Muscle layer of colon (tissue), 2 donors: Measurements from ENCODE around the gene HOXB2.

Experiments used
- H3K27ac ChIP-seq: one replicate; pipeline ENCODE4 v1.7.0; 2013; ENCODE audit warnings: low read depth, mild to moderate bottlenecking, low read length, moderate library complexity
- H3K27me3 ChIP-seq, 2 donors: one replicate each; pipeline ENCODE4 v1.7.0; 2013; ENCODE audit warnings: low read length in 2 of 2, mild to moderate bottlenecking in 2 of 2; ENCODE audit not compliant: insufficient read depth in 2 of 2, control insufficient read depth in 1 of 2
- H3K36me3 ChIP-seq: one replicate; pipeline ENCODE4 v1.7.0; 2013; ENCODE audit warnings: mild to moderate bottlenecking, low read length; ENCODE audit not compliant: insufficient read depth
- H3K4me1 ChIP-seq: one replicate; pipeline ENCODE4 v1.7.0; 2013; ENCODE audit warnings: mild to moderate bottlenecking, low read length; ENCODE audit not compliant: insufficient read depth
- H3K4me3 ChIP-seq, 2 donors: one replicate each; pipeline ENCODE4 v1.7.0; 2013; ENCODE audit warnings: low read length in 2 of 2, low read depth in 1 of 2, mild to moderate bottlenecking in 1 of 2, moderate library complexity in 1 of 2
- H3K9ac ChIP-seq: one replicate; pipeline ENCODE4 v1.7.0; 2013; ENCODE audit warnings: low read length
- H3K9me3 ChIP-seq: one replicate; pipeline ENCODE4 v1.7.0; 2013; ENCODE audit warnings: mild to moderate bottlenecking, low read length
- donor health status: abdominal sarcoma.
- donor health status: Adenocarcinoma of cecum.

The HOXB2 gene

DNA sequence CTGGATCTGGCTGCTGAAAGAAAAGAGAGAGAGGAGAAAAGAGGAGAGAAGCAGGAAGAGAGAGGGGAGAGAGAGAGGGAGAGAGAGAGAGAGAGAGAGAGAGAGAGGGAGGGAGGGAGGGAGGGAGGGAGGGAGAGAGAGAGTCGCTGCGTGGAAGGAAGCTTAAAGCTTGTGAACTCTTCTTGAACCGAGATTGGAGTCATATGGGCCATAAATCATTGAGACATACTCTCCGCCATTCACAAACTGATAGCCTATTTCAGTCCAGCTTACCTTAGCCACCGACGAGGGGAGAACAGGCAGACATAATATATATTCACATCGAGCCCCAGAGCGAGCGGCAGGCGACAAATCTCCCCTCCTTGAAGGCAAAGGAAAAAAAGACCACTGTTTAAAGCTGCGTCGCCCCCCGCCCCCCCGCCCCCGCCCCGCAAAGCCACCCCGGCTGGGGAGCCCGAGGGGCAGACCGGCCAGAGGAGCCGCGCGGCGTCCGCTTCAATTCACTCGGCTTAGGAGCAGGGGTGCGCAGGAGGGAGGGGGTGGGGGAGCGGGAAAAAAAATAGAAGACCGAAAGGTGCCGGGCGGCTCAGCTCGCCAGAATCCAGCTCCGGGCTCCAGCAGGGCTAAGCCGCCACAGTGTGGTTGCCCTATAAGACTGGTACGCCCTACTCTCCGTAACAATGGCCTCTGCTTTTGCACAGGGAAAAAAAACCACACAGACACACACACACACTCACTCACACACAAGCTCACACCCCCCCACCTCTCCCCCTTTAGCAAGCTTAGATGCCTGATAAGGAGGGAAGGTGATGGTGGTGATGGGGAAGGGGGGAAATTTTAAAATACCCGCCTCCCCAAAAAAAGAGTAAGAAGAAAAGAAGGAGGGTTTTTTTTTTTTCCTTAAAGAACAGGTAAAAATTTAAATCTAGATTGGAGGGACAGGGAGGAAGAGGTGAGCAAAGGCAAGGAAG, 10.6 kb upstream of the HOXB2 start:
- peak overlapping the region; percentile 69 for H3K9ac ChIP-seq
- H3K4me3 ChIP-seq, result peak overlapping the region; percentile 11 to 73
- peak overlapping the region; percentile 99 for H3K27ac ChIP-seq
- H3K27me3 ChIP-seq, result no peaks in the 10 kb centered on the region
- H3K36me3 ChIP-seq, result no peaks in the 10 kb centered on the region
- no peaks in the 10 kb centered on the region for H3K9me3 ChIP-seq
- H3K4me1 ChIP-seq, result peaks cover 75% of the 10 kb centered on the region

GRCh38 chr17:48554412-48555257, 9.7 kb upstream of the HOXB2 start:
- H3K4me1 ChIP-seq, result peaks cover 75% of the 10 kb centered on the region
- peaks cover 7% of the 10 kb centered on the region for H3K36me3 ChIP-seq
- H3K27me3 ChIP-seq, result no peaks in the 10 kb centered on the region
- peak overlapping the region; percentile 36 to 73 for H3K4me3 ChIP-seq
- peak overlapping the region; percentile 99 for H3K27ac ChIP-seq
- H3K9ac ChIP-seq, result peak overlapping the region; percentile 69
- H3K9me3 ChIP-seq, result no peaks in the 10 kb centered on the region

GRCh38 chr17:48553826-48554225, 8.9 kb upstream of the HOXB2 start:
- peak overlapping the region in 1 of 2 donors; percentile 73 for H3K4me3 ChIP-seq
- peak overlapping the region; percentile 99 for H3K27ac ChIP-seq
- peaks cover 7% of the 10 kb centered on the region for H3K36me3 ChIP-seq
- H3K4me1 ChIP-seq, result peaks cover 74% of the 10 kb centered on the region
- no peaks in the 10 kb centered on the region for H3K27me3 ChIP-seq
- no peaks in the 10 kb centered on the region for H3K9me3 ChIP-seq
- H3K9ac ChIP-seq, result peak overlapping the region; percentile 69

GRCh38 chr17:48553190-48553547, 8.3 kb upstream of the HOXB2 start:
- Histone ChIP-seq H3K9ac (peak overlapping the region; percentile 61), H3K4me1 (peaks cover 74% of the 10 kb centered on the region), H3K27ac (peak overlapping the region; percentile 99), H3K9me3 (no peaks in the 10 kb centered on the region), H3K36me3 (peaks cover 7% of the 10 kb centered on the region), H3K4me3 (peak overlapping the region in 1 of 2 donors; percentile 25), H3K27me3 (no peaks in the 10 kb centered on the region)

DNA sequence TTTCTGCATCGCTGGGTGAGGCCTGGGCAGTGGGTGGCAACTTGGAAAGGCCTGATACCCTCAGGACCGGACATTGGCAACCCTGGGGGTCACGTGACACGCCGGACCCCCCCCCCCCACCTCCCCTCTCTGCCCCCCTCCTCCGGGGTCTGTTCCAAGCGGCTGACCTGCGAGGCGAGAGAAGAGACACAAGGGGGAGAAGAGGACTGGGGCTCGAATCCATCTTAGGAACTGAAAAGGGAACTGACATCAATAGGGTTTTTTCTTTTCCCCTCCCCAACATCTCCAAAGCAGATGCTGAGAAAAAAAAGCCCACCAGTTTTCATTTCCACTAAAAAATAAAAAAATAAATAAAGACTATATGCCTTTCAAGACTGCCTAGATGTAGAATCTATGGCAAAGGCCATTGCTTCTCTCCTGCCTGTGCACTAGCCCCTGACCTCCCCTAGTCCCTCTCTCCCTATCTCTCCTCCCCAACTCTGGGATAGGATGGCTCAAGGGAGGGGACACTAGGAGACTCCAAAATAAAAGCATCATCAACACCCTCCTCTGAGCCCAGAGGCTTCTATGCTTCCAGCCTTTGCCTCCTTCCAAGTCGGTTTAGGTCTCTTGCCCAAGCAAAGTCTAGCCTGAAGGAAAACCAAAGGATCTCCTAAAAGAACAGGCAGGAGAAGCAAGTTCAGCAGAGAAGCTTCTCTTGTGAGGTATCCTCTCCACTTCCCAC, 7.7 kb upstream of the HOXB2 start:
- Histone ChIP-seq H3K9me3 (no peaks in the 10 kb centered on the region), H3K9ac (peak overlapping the region; percentile 61), H3K4me3 (peak overlapping the region; percentile 2 to 41), H3K36me3 (peaks cover 7% of the 10 kb centered on the region), H3K4me1 (peaks cover 74% of the 10 kb centered on the region), H3K27me3 (no peaks in the 10 kb centered on the region), H3K27ac (peak overlapping the region; percentile 99)

- Histone ChIP-seq H3K36me3 (peaks cover 7% of the 10 kb centered on the region), H3K4me1 (peaks cover 73% of the 10 kb centered on the region), H3K27me3 (no peaks in the 10 kb centered on the region), H3K9me3 (no peaks in the 10 kb centered on the region), H3K4me3 (peak overlapping the region; percentile 2 to 41), H3K27ac (peak overlapping the region; percentile 99), H3K9ac (peak overlapping the region; percentile 65)
These were observed 6.9 kb upstream of the HOXB2 start for GRCh38 chr17:48551596-48552465.

GRCh38 chr17:48551214-48551555, 6.3 kb upstream of the HOXB2 start:
- no peaks in the 10 kb centered on the region for H3K9me3 ChIP-seq
- H3K27ac ChIP-seq, result peak overlapping the region; percentile 99
- peaks cover 7% of the 10 kb centered on the region for H3K36me3 ChIP-seq
- no peaks in the 10 kb centered on the region for H3K27me3 ChIP-seq
- H3K4me3 ChIP-seq, result no peak overlapping the region
- peaks cover 73% of the 10 kb centered on the region for H3K4me1 ChIP-seq
- H3K9ac ChIP-seq, result peak overlapping the region; percentile 65

DNA sequence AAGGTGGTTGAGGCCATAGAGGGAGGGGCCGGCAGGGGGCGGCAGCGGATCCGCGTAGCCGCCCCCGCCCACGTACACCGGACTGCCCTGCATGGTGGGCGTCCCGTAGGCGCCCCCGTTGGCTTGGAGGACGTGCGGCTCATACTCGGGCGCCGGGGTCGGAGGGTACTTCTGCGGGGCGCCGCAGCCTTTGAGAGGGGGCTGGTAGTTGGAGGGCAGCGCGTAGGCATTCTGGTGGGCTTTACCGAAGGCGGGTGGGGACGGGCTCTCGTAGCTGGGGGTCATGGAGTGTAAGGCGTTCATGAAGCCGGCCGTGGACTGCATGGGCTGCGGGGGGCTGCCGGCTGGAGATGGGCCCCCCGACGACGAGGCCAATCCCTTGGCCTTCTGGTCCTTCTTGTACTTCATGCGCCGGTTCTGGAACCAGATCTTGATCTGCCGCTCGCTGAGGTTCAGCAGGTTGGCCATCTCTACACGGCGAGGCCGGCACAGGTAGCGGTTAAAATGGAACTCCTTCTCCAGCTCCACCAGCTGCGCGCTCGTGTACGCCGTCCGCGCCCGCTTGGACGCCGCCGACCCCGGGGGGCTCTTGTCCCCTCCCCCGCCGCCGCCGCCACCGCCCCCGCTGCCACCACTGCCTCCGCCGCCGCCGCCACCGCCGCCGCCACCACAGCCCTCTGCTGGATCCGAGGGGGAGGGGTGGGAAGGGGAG, 5.7 kb upstream of the HOXB2 start:
- Histone ChIP-seq H3K27me3 (no peaks in the 10 kb centered on the region), H3K9me3 (no peaks in the 10 kb centered on the region), H3K4me3 (peak overlapping the region; percentile 22 to 44), H3K9ac (peak overlapping the region; percentile 50), H3K36me3 (peaks cover 7% of the 10 kb centered on the region), H3K27ac (peak overlapping the region; percentile 99), H3K4me1 (peaks cover 73% of the 10 kb centered on the region)

DNA sequence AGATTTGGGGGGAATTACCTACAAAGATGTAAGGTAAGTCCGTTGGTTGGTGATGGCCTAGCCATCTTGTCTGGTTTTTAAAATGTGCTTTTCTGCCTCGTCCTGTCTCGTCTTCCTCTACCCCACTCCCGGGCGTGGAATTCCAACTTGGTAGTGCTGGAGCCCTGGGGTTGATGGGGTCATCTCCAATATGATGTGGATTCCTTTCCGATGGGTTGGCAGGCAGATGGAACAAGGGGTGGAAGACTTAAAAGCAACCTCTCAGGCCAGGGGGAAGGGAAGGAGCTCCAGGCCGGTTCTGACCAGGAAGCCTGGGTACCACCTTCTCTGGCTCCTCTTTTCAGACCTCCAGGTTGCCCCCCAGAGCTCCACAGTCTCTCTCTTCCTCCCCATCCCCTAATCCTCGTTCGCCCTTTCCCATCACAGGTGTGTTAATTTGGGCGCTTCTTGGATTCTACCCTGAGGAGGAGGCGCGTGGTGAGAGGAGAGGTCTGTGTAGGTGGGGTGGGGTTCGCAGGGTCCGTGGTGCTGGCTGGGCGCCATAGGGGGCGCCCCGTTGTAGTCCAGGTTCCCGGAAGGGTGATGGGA, 5.1 kb upstream of the HOXB2 start:
- Histone ChIP-seq H3K9me3 (no peaks in the 10 kb centered on the region), H3K36me3 (peaks cover 7% of the 10 kb centered on the region), H3K27ac (peak overlapping the region; percentile 99), H3K4me1 (peaks cover 80% of the 10 kb centered on the region), H3K4me3 (peak overlapping the region in 1 of 2 donors; percentile 44), H3K9ac (peak overlapping the region; percentile 50), H3K27me3 (no peaks in the 10 kb centered on the region)

- H3K9ac ChIP-seq, result peak overlapping the region; percentile 71
- H3K27ac ChIP-seq, result peak overlapping the region; percentile 99
- no peaks in the 10 kb centered on the region for H3K9me3 ChIP-seq
- no peak overlapping the region for H3K4me3 ChIP-seq
- H3K27me3 ChIP-seq, result no peaks in the 10 kb centered on the region
- peaks cover 7% of the 10 kb centered on the region for H3K36me3 ChIP-seq
- H3K4me1 ChIP-seq, result peaks cover 83% of the 10 kb centered on the region
These were observed 4.3 kb upstream of the HOXB2 start for GRCh38 chr17:48549281-48549630.
